Measurements from ENCODE around the gene DDC.

- TF ChIP-seq, protein P1, sequence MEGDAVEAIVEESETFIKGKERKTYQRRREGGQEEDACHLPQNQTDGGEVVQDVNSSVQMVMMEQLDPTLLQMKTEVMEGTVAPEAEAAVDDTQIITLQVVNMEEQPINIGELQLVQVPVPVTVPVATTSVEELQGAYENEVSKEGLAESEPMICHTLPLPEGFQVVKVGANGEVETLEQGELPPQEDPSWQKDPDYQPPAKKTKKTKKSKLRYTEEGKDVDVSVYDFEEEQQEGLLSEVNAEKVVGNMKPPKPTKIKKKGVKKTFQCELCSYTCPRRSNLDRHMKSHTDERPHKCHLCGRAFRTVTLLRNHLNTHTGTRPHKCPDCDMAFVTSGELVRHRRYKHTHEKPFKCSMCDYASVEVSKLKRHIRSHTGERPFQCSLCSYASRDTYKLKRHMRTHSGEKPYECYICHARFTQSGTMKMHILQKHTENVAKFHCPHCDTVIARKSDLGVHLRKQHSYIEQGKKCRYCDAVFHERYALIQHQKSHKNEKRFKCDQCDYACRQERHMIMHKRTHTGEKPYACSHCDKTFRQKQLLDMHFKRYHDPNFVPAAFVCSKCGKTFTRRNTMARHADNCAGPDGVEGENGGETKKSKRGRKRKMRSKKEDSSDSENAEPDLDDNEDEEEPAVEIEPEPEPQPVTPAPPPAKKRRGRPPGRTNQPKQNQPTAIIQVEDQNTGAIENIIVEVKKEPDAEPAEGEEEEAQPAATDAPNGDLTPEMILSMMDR (IDR thresholded peaks at IDR 0.05 in 4 of 5, conservative IDR thresholded peaks at IDR 0.05 in 1 of 5), result no peak
- no peak for TF ChIP-seq POLR2A (IDR thresholded peaks at IDR 0.05)
Observed at GRCh38 chr7:50469181-50469580, 96.0 kb downstream of the DDC start.
